H54 (cell line): Measurements from ENCODE around the gene FAM131C.

Experiments used
- DNase-seq: peaks from one replicate; pipeline ENCODE4 v3.0.0; 2011; ENCODE audit warnings: low spot score, mixed read lengths; ENCODE audit not compliant: insufficient read length
- FAIRE-seq: peaks from 3 replicates; lab custom pipeline; 2011; peaks lifted over from hg19 to GRCh38; lab: Jason Lieb, UNC
- POLR2A ChIP-seq: IDR thresholded peaks from 2 replicates; pipeline ENCODE4 v1.6.1; 2011; ENCODE audit warnings: low read depth, mild to moderate bottlenecking, low read length

Gene FAM131C

DNA sequence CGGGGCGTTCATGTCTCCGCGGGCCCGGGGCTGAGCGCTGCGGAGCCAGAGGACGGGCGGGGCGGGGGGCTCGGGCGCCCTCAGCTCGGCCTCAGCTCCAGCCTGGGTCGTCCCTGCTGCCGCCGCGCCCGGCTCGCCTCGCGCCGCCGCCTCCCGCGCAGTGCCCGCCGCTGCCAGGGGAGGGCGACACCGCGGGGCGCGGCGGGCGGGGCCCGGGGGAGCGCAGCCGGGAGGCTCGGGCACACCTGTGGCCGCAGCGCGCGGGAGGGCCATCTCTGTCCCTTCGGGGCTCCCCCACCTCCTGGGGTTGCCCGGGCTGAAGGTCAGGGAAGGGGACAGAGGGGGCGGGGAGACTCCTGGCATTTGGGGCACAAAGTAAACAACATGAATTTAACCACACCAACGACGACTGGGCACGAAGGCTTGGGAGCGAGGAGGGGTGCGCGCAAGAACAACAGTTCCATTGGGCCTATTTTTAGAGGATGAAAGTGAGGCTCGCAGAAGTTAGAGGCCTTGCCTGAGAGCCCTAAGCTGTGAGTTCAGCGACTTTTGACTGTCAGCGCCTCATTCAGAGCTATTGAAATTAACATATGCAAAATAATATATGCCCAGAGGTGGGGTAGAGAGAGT lies at the start of gene FAM131C:
Gene FAM131C, minus strand, starts transcription at position 162 of the 630 bp plus-strand sequence. CDS start 209 bp downstream, outside the sequence.
- no peak for TF ChIP-seq POLR2A
- DNase-seq: peak; percentile 40
- FAIRE-seq: no peak

GRCh38 chr1:16122916-16123315 lies 49.5 kb upstream of the FAM131C start:
- DNase-seq: no peak
- TF ChIP-seq POLR2A: no peak
- FAIRE-seq: no peak

DNA sequence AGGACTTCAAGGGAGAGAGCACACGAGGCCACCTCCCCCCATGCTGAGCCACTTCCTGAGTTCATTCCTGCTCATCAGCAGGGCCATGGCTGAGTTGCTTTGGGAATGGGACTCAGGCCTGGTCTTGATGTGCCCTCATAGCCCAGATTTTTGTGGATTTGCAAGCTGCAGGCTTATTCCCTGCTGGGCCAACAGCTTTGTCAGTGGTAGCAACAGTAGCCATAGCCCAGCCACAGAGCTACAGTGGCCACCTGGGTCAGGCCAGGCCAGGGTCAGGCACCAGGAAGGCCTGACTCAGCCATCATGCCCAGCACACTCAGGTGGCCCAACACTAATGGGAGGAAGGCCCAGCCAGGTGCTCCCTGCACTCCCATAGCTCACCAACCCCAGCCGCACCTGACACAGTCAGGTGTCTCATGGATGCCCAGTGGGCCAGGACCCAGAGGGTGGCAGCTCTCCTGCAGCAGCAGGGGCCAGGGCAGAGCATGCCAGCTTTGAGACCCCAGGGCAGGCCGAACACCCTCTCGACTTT lies 49.0 kb upstream of the FAM131C start:
- FAIRE-seq: no peak
- no peak for TF ChIP-seq POLR2A
- DNase-seq: no peak

DNA sequence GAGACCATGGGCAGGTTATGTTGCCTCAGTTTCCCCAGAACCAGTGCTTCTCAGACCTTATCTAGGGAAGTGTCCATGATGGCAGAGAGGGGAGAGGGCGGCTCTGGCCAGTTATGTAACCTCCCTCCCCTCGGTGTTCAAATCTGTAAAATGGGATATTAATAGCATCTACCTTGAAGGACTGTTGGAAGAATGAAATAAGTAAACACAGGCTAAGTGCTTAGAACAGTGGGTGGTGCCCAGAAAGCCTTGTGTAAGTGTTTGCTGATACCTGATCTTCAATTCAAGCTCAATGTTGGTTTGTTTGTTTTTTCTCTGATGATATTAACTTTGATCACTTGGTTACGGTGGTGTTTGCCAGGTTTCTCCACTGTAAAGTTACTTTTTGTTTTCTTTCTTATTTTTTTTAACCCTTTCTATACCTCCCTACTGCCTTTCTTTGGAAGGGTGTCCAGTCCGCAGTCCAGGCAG lies 47.5 kb upstream of the FAM131C start:
- no peak for FAIRE-seq
- DNase-seq: no peak
- no peak for TF ChIP-seq POLR2A

GRCh38 chr1:16120407-16120806 lies 47.0 kb upstream of the FAM131C start:
- FAIRE-seq (no peak), DNase-seq (no peak)
- TF ChIP-seq POLR2A: no peak

DNA sequence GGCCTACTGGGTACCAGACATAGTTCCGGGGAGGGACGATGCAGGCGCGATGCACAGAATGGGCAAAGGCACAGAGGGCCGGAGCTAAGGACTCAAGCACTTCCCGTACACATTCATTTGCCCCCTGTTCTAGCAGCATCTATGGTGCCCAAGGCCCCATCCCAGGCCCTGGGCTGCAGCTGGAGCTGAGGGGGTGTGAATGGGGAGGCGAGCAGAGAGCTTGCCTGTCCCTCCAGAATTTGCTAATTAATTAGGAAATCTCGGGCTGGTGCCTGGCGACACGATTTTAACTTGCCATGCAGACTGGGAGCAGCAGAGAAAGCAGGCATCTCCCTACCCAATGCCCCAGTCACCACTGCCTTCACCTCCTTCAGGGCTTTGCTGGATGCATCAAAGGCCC lies 46.5 kb upstream of the FAM131C start:
- no peak for FAIRE-seq
- TF ChIP-seq POLR2A: no peak
- no peak for DNase-seq

DNA sequence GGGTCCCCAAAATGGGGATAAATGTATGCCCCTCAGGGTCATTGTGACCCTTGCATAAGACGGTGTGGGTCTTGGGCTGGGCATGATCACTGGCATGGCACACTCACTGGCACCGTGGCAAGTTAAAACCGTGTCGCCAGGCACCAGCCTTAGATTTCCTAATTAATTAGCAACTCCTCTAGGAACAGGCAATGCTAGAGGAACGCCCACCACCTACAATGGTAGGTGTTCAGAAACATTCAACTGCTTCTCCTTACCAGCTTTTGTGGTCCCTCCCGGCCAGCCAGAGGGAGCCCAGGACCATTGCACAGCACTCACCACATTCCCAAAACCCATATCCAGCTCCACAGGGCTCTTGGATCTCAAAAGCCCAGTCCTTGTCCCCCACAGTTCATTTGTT lies 46.1 kb upstream of the FAM131C start:
- FAIRE-seq (no peak), DNase-seq (no peak)
- TF ChIP-seq POLR2A: no peak

- no peak for TF ChIP-seq POLR2A
- DNase-seq (no peak), FAIRE-seq (no peak)
These were observed 45.3 kb upstream of the FAM131C start for GRCh38 chr1:16118706-16119105.

- DNase-seq: no peak
- TF ChIP-seq POLR2A: no peak
- no peak for FAIRE-seq
These were observed 44.5 kb upstream of the FAM131C start for GRCh38 chr1:16117936-16118335.

GRCh38 chr1:16117369-16117768 lies 43.9 kb upstream of the FAM131C start:
- TF ChIP-seq POLR2A: no peak
- FAIRE-seq (no peak), DNase-seq (no peak)

- no peak for FAIRE-seq
- no peak for TF ChIP-seq POLR2A
These were observed 43.2 kb upstream of the FAM131C start for GRCh38 chr1:16116625-16117024.

DNA sequence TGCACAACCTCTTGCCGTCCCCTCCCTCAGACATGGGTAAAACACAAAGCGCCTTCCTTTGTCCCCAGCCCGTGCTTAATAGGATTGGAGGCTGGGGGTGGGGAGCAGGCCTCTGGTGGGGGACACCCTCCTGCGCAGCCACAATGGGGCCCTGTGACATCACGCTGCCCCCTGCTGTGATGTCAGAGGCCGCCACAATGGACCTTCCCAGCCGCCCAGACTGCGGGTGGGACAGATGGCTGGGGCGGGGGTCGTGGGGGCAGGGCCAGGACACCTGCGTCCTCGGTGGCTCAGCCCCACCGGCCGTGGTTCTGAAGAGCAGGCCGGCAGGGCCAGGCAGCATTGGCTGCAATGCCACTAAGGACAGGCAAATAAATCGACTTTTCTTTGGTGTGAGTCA lies 42.6 kb upstream of the FAM131C start:
- DNase-seq: no peak
- TF ChIP-seq POLR2A: no peak
- no peak for FAIRE-seq

More at GRCh38 chr1:16116625-16117024, 43.2 kb upstream of the FAM131C start:
- no peak for DNase-seq

DNA sequence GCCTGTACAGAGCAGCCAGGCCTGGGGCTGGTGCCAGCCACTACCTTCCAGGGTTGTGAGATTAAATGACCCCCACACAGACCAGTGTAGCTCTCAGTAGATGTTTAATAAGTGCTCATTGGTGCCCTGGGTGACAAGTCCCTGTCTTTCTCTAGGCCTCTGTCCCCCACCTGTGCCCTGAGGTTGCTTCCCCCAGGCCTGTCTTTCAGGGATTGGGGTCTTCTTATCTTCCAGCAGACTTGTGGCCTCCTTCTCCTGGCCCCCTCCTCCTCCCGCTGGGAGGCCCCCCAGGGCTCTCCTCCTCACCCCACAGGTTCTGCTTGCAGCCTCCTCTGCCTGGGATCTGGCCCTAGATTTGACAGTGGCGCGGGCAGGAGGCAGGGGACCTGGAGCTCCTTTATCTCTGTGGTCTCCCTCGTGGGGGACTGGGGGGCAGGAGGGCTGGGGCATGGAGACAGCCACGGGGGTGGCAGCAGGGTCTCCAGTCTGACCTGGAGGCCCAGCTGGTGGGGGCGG lies 42.1 kb upstream of the FAM131C start:
- DNase-seq (no peak), FAIRE-seq (no peak)
- TF ChIP-seq POLR2A: no peak

GRCh38 chr1:16114527-16115467 lies 41.3 kb upstream of the FAM131C start:
- no peak for FAIRE-seq
- TF ChIP-seq POLR2A: no peak
- DNase-seq: no peak
